ENCODE results near the gene CENPX.
A peak's percentile ranks its signal among the peaks of the same experiment; 100 is the strongest.

Gene CENPX

GRCh38 chr17:82029391-82029790 lies 6.7 kb upstream of the CENPX start:
- no peak for TF ChIP-seq CTBP1 (IDR thresholded peaks at IDR 0.05; ENCODE audit: borderline replicate concordance)
- TF ChIP-seq SUZ12 (IDR thresholded peaks at IDR 0.05) = no peak
- TF ChIP-seq ELF4 (IDR thresholded peaks at IDR 0.05) = no peak
- TF ChIP-seq HDGF (IDR thresholded peaks at IDR 0.05; ENCODE audit: borderline replicate concordance) = no peak
- TF ChIP-seq PKNOX1 (IDR thresholded peaks at IDR 0.05) = no peak
- no peak for TF ChIP-seq FOXM1 (IDR thresholded peaks at IDR 0.05; ENCODE audit: borderline replicate concordance)
- no peak for TF ChIP-seq L3MBTL2 (conservative IDR thresholded peaks at IDR 0.05)
- TF ChIP-seq FOXA1 (IDR thresholded peaks at IDR 0.05) = no peak
- TF ChIP-seq ARNT (IDR thresholded peaks at IDR 0.05) = no peak
- POLR2A ChIA-PET = interaction anchor here (0.7 to 1.9 kb wide), 6 partner anchors 8 to 69 kb away, joined by 3 to 13 read pairs (median 3); partner anchors contain the start of genes DCXR and DUS1L
- CTCF ChIA-PET = interaction anchor here (1.2 to 2.2 kb wide), 2 partner anchors 77 to 125 kb away, joined by 4 to 13 read pairs; no protein-coding TSS in a partner anchor
- no peak for DNase-seq (ENCODE audit: extremely low spot score)

- ChIA-PET CTCF (interaction anchor here (1.2 to 2.2 kb wide), 2 partner anchors 77 to 126 kb away, joined by 4 to 13 read pairs; no protein-coding TSS in a partner anchor), POLR2A (interaction anchor here (0.7 to 1.9 kb wide), 6 partner anchors 9 to 263 kb away, joined by 3 to 13 read pairs (median 3); partner anchors contain the start of genes DCXR and DUS1L)
- TF ChIP-seq NFRKB (IDR thresholded peaks at IDR 0.05) (no peak), FOXK2 (IDR thresholded peaks at IDR 0.05) (no peak), TARDBP (IDR thresholded peaks at IDR 0.05) (no peak), SP1 (IDR thresholded peaks at IDR 0.05) (no peak), BHLHE40 (IDR thresholded peaks at IDR 0.05; ENCODE audit: borderline replicate concordance) (no peak), ARNT (IDR thresholded peaks at IDR 0.05) (no peak), LEF1 (IDR thresholded peaks at IDR 0.05; ENCODE audit: borderline replicate concordance) (no peak), SUZ12 (IDR thresholded peaks at IDR 0.05) (no peak), CTBP1 (IDR thresholded peaks at IDR 0.05; ENCODE audit: borderline replicate concordance) (no peak)
- DNase-seq (ENCODE audit: extremely low spot score) = no peak
Observed at GRCh38 chr17:82028966-82029365, 6.3 kb upstream of the CENPX start.

- no peak for DNase-seq (ENCODE audit: extremely low spot score)
- POLR2A ChIA-PET = interaction anchor here (0.9 to 1.3 kb wide), 2 partner anchors 68 to 264 kb away, joined by 3 read pairs; no protein-coding TSS in a partner anchor
- no peak for TF ChIP-seq L3MBTL2 (conservative IDR thresholded peaks at IDR 0.05)
- no peak for TF ChIP-seq HDGF (IDR thresholded peaks at IDR 0.05; ENCODE audit: borderline replicate concordance)
- CTCF ChIA-PET = interaction anchor here (0.8 kb wide), 1 partner anchor 126 kb away, joined by 3 read pairs; no protein-coding TSS in a partner anchor
Observed at GRCh38 chr17:82028246-82028645, 5.6 kb upstream of the CENPX start.

- no peak for DNase-seq (ENCODE audit: extremely low spot score)
- no peak for TF ChIP-seq PKNOX1 (IDR thresholded peaks at IDR 0.05)
- no peak for TF ChIP-seq BHLHE40 (IDR thresholded peaks at IDR 0.05; ENCODE audit: borderline replicate concordance)
- TF ChIP-seq FOXM1 (IDR thresholded peaks at IDR 0.05; ENCODE audit: borderline replicate concordance) = no peak
- no peak for TF ChIP-seq ELF4 (IDR thresholded peaks at IDR 0.05)
- TF ChIP-seq FOXA1 (IDR thresholded peaks at IDR 0.05) = no peak
- TF ChIP-seq CTBP1 (IDR thresholded peaks at IDR 0.05; ENCODE audit: borderline replicate concordance) = no peak
- ChIA-PET CTCF (interaction anchor here (1.2 kb wide), 1 partner anchor 12 kb away, joined by 3 read pairs; the partner anchor contains the start of gene DCXR), POLR2A (interaction anchor here (1.0 to 1.2 kb wide), 2 partner anchors 12 to 154 kb away, joined by 3 to 4 read pairs; partner anchors contain the start of gene DCXR)
Observed at GRCh38 chr17:82025401-82026107, 2.9 kb upstream of the CENPX start.

- no peak for TF ChIP-seq PKNOX1 (IDR thresholded peaks at IDR 0.05)
- no peak for TF ChIP-seq FOXA1 (IDR thresholded peaks at IDR 0.05)
- no peak for TF ChIP-seq FOXK2 (IDR thresholded peaks at IDR 0.05)
- TF ChIP-seq NFRKB (IDR thresholded peaks at IDR 0.05) = no peak
- TF ChIP-seq FOXM1 (IDR thresholded peaks at IDR 0.05; ENCODE audit: borderline replicate concordance) = no peak
- no peak for TF ChIP-seq BHLHE40 (IDR thresholded peaks at IDR 0.05; ENCODE audit: borderline replicate concordance)
- no peak for TF ChIP-seq SUZ12 (IDR thresholded peaks at IDR 0.05)
- DNase-seq (ENCODE audit: extremely low spot score) = no peak
- POLR2A ChIA-PET = interaction anchor here (1.2 to 3.7 kb wide), 2 partner anchors 13 to 153 kb away, joined by 3 to 22 read pairs; partner anchors contain the start of gene DCXR
- CTCF ChIA-PET = interaction anchor here (1.2 kb wide), 1 partner anchor 13 kb away, joined by 3 read pairs; the partner anchor contains the start of gene DCXR
Observed at GRCh38 chr17:82024859-82025258, 2.2 kb upstream of the CENPX start.

- TF ChIP-seq L3MBTL2 (conservative IDR thresholded peaks at IDR 0.05) (peak; percentile 65), ARNT (IDR thresholded peaks at IDR 0.05) (no peak)
- POLR2A ChIA-PET = interaction anchor here (0.7 to 3.7 kb wide), 15 partner anchors 12 to 340 kb away, joined by 3 to 22 read pairs (median 5); partner anchors contain the start of genes ARL16, ASPSCR1, DCXR and GPS1
- DNase-seq (ENCODE audit: extremely low spot score) = no peak
- CTCF ChIA-PET = interaction anchor here (2.6 to 4.4 kb wide), 2 partner anchors 14 to 64 kb away, joined by 17 to 34 read pairs; partner anchors contain the start of genes DCXR and NOTUM
Observed at GRCh38 chr17:82023447-82024241, 966 bp upstream of the CENPX start.
